ENCODE results near the gene STKLD1. TPM values are rescaled to one million over a fixed set of nuclear protein-coding genes. Genes with fewer than 3 reads are reported as not detected.
A peak's percentile ranks its signal among the peaks of the same experiment; 100 is the strongest.

The STKLD1 gene
- total RNA-seq, 1 donor from 2014 or later: 0.49 TPM

DNA sequence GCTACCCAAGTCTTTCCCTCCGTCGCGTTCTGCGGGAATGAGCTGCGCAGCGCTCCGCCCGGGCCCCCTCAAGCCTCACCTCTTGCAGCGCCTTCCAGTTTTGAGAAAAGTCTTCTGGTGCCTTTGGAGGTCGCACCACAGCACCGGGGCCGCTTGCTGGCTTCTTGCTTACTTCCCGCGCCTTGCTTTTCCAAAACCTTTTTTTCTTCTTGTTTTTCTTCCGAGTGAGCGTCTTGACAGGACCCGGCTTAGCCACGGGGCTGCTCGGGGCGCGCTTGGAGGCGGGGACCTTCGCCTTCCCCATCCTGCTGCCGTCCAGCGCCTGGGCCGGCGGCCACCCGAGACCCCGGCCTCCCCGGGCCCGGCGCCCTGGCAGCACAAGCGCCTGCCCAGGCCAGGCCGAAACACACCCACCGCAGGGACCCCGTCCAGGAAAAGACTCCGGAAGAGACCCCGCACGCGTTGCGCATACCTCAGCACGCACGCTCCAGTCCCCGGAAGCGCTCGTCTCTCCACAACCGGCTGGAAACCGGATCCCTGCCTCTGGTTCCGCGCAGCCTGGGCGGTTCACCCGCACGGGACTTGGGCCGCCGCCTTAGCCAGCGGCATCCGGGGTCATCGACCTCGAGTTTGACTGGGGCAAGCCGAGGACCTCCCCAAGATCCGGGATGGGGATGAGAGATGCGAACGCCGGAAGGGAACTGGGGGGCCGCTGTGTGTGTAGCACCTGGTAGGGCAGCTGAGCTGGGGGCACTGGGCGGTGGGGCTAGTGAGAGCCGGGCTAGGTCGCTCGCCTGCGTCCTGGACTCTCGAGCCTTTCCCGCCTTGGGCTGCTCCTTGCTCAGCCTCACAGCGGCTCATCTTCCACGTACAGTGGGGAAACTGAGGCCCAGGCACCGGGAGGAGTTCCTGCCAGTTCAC lies 41.6 kb downstream of the STKLD1 start, which contains the start of gene REXO4:
Gene REXO4 (minus strand): TSS at position 470 of the 921 bp plus-strand sequence. CDS start 166 bp downstream, at position 304.
- peak; percentile 88 for DNase-seq

DNA sequence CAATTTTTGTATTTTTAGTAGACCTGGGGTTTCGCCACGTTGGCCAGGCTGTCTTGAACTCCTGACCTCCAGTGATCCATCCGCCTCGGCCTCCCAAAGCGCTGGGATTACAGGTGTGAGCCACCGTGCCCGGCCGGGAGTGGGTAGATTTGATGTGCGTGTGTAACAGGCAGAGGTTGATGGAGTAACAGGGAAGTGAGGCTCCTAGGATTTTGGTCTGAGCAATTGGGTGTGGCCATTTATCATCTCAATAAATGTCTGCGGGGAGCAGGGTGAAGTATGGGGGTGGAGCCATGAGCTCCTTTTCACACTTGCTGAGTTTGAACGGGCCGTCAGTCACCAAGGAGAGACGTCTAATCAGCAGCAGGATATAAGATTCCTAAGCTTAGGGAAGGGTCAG lies 42.8 kb downstream of the STKLD1 start:
- no peak for DNase-seq

- no peak for DNase-seq
Observed at GRCh38 chr9:133420392-133420827, 44.2 kb downstream of the STKLD1 start.

GRCh38 chr9:133421615-133422542 lies 45.7 kb downstream of the STKLD1 start, which contains the start of gene ADAMTS13:
Gene ADAMTS13, plus strand, starts transcription at chr9:133422367. Its CDS starts 77 bp downstream, at chr9:133422444.
- DNase-seq: no peak

GRCh38 chr9:133423216-133423615 lies 47.0 kb downstream of the STKLD1 start:
- no peak for DNase-seq

GRCh38 chr9:133424187-133424586 lies 48.0 kb downstream of the STKLD1 start:
- no peak for DNase-seq

DNA sequence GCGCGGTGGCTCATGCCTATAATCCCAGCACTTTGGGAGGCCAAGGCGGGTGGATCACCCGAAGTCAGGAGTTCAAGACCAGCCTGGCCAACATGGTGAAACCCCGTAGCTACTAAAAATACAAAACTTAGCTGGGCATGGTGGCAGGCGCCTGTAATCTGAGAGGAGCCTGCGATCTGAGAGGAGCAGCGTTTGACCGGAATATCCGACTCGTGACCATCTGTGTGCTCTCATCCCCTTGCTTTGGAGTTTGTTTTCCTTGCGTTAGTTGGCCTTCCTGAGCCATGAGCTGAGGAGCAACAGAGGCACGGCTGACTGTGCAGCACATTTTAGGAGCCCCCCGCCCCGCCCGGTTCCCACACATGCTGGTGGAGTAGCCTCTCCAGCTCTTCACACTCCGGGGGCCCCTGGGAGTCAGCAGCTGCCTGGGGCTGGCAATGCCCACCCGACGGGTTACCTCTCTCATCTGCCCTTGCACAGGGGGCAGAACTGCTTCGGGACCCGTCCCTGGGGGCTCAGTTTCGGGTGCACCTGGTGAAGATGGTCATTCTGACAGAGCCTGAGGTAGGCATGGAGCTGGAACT lies 49.0 kb downstream of the STKLD1 start:
- DNase-seq: no peak

GRCh38 chr9:133426011-133426410 lies 49.8 kb downstream of the STKLD1 start:
- DNase-seq: no peak

- DNase-seq: no peak
Observed at GRCh38 chr9:133427658-133428348, 51.6 kb downstream of the STKLD1 start.

- DNase-seq: no peak
Observed at GRCh38 chr9:133428617-133429101, 52.5 kb downstream of the STKLD1 start.

DNA sequence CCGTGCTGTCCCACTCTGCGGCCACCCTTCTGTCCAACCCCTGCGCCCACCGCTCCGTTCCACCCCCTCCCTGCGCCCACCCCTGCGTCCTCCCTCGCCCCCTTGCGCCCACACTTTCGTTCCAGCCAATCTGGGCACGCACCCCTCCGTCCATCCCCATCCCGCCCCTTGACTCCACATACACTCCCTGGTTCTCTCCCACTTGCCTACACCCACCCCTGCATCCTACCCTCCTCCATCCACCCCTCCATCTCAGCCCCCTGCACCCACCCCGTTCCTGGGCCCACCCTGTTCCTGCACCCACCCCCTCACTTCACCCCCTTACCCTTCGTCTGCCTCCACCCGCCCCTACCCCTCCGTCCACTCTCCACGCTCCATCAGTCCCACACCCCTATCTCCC lies 53.0 kb downstream of the STKLD1 start:
- no peak for DNase-seq

DNA sequence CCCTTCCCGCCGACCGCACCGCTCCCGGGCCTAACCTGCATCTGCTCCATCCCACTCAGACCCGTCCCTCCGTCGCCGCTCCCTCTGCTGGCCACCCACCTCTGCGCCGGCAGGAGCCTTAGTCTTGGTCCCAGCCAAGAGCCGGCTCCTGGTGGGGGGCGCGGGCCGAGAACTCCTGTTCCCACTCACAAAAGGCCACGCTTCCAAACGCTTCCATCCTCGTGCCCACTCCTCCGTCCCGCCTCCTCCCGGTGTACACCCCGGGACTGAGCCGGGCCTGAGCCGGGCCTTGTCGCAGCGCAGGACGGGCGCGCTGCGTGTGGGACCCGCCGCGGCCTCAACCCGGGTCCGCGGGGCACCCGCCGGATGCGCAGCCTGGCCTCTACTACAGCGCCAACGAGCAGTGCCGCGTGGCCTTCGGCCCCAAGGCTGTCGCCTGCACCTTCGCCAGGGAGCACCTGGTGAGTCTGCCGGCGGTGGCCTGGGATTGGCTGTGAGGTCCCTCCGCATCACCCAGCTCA lies 53.5 kb downstream of the STKLD1 start:
- no peak for DNase-seq

- DNase-seq: no peak
Observed at GRCh38 chr9:133430244-133430643, 54.1 kb downstream of the STKLD1 start.

DNA sequence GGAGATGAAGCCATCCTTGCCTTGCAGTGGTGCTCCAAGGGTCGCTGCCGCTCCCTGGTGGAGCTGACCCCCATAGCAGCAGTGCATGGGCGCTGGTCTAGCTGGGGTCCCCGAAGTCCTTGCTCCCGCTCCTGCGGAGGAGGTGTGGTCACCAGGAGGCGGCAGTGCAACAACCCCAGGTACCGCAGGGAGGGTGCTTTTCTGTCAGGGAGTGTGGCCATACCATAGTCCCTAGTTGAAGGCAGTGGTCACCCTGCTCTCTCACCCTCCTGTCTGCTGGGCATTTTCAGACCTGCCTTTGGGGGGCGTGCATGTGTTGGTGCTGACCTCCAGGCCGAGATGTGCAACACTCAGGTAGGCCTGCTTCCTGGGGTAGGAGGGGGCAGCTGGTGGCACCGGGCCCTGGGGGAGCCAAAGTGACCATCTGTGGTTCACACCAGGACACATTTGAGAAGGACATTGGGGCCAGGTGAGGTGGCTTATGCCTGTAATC lies 57.2 kb downstream of the STKLD1 start:
- no peak for DNase-seq

- no peak for DNase-seq
Observed at GRCh38 chr9:133436681-133437080, 60.5 kb downstream of the STKLD1 start.

DNA sequence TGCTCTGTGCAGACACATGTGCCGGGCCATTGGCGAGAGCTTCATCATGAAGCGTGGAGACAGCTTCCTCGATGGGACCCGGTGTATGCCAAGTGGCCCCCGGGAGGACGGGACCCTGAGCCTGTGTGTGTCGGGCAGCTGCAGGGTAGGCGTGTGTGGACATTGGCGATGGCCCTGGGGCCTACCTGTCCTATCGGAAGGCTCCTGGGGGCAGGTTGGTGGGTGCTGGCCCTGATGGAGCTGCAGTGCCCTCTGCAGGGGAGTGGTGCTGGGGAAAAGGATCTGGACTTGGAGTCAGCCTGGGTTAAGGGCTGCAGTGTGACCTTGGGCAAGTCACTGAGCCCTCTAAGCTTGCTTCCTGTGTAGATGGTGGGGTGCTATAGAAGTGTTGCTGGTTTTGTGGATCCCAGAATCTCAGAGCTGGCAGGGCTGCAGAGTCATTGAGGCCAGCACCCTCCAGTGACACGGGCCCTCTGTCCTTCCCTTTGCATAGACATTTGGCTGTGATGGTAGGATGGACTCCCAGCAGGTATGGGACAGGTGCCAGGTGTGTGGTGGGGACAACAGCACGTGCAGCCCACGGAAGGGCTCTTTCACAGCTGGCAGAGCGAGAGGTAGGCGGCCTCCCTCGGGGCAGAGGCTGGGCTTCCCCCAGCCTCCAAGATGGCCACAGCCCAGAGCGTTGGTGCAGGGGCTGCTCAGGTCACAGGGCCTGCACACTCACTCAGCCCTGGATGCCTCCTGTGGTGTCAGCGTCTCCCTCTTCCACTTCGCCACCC lies 61.8 kb downstream of the STKLD1 start:
- DNase-seq: no peak

GRCh38 chr9:133439337-133439736 lies 63.2 kb downstream of the STKLD1 start:
- DNase-seq: no peak

DNA sequence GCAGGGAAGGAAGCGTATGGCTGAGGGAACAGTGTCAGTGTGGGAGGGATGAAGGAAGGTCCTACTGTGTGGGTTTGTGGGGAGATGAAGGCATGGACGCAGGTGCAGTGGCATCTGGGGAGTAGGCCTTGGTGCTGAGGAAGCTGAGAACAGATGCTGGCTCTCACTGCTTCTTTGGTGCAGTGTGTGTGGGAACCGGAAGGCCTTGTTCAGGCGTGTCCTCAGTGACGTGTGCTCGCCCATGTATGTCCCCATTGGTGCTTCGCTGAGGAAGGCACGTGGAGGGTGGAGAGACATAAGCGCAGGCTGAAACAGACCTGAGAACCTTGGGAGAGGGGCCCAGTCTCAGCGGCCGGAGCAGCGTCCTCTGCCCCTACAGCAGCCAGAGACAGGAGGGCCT lies 64.7 kb downstream of the STKLD1 start:
- no peak for DNase-seq

- DNase-seq: no peak
Observed at GRCh38 chr9:133441571-133441970, 65.4 kb downstream of the STKLD1 start.

- no peak for DNase-seq
Observed at GRCh38 chr9:133443248-133443647, 67.1 kb downstream of the STKLD1 start.

Measured in skin of body (tissue), 2 donors.